AG08396 (cell line): ENCODE data around the gene CNTN2.

Experiments
- DNase-seq: peaks from one replicate; pipeline ENCODE4 v3.0.0; 2012; ENCODE audit warnings: low spot score, mixed read lengths

Gene CNTN2, protein sequence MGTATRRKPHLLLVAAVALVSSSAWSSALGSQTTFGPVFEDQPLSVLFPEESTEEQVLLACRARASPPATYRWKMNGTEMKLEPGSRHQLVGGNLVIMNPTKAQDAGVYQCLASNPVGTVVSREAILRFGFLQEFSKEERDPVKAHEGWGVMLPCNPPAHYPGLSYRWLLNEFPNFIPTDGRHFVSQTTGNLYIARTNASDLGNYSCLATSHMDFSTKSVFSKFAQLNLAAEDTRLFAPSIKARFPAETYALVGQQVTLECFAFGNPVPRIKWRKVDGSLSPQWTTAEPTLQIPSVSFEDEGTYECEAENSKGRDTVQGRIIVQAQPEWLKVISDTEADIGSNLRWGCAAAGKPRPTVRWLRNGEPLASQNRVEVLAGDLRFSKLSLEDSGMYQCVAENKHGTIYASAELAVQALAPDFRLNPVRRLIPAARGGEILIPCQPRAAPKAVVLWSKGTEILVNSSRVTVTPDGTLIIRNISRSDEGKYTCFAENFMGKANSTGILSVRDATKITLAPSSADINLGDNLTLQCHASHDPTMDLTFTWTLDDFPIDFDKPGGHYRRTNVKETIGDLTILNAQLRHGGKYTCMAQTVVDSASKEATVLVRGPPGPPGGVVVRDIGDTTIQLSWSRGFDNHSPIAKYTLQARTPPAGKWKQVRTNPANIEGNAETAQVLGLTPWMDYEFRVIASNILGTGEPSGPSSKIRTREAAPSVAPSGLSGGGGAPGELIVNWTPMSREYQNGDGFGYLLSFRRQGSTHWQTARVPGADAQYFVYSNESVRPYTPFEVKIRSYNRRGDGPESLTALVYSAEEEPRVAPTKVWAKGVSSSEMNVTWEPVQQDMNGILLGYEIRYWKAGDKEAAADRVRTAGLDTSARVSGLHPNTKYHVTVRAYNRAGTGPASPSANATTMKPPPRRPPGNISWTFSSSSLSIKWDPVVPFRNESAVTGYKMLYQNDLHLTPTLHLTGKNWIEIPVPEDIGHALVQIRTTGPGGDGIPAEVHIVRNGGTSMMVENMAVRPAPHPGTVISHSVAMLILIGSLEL

DNA sequence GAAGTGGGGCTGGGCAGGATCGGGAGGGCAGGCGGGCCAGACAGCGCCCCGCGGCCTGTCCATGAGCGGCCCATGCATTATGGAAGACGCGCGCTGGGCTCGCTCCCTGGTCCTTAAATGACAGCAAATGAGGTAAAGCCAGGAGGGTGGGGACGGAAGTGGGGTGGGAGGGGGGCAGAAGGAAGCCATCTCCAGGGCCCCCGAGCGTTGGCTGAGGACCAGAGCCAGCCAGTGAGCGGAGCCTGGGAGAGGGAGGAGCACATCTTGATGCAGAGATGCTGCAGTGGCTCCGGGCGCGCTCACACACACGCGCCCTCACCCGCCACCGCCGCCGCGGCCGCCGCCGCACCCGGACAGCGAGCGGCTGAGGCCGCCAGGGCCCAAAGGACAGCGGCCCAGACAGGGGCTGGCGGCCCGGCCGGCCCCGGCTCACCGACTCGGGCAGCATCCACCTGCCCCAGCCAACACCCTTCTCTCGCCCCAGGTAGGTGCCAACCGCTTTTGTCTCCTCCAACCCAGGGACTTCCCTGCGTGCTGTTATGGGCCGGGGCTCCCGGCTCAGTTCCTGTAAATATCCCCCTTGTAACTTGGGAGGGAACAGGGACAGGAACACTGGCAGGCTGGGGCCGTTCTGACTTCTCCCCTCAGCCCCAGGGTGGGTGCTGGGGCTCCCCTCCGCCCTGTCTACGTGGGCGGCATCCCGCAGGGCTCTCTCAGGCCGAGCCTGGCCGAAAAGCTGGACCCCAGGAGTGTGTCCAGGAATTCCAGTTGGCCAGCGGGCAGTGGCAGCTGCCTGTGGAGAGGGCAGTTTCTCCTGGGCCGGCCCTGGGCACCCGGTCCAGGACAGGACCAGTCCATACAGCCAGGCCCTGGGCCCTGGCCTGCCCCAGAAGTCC lies at the start of gene CNTN2:
TSS of gene CNTN2 (plus strand) at position 302 of the 896 bp plus-strand sequence. CDS start 9,974 bp downstream, outside the sequence.
- no peak for DNase-seq

DNA sequence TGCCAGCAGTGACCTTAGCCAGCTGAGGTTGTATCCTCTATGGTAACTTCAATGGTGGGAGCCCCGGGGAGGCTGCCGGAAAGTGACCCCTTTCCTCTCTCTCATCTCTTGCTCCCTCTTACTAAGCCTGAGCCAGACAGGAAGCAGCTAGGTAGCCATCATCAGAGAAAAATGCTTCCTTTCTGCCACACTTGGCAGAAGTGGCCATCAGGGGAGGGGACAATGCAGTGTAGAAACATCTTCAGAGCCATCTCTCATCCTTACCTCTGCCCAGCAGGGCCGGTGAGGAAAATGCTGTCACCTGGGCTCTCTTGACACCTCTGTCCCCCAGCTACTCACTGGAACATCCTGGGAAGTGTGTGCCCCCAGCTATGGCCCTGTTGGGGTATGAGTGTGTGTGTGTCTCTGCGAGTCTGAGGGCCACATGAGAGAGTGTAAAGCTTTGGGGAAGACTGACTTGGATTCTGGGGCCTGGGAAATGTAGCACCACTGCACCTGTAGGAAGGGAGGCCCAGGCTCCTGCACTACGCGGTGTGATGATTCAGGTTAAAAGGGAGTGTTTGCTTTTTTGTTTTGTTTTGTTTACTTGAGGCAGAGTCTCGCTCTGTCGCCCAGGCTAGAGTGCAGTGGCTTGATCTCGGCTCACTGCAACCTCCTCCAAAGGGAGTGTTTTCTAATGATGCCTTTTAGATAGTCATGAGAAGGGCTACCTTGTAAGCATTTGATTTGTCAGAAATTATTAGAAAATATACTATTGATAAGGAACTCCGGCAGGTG lies 48.7 kb upstream of the CNTN2 start:
- DNase-seq, result no peak

DNA sequence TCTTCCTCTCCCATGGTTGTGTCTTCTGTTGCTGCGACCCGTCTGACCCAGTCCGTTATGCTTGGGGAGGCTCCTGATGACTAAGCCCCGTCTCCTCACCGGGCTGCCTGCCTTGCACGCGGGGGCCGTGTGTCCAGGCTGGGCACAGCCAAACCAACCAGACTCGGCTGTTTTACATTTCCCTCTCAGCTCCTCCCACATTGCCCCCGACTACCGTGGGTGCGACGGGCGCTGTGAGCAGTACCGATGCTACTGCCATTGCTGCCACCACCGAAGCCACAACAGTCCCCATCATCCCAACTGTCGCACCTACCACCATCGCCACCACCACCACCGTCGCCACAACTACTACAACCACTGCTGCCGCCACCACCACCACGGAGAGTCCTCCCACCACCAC lies 46.0 kb upstream of the CNTN2 start:
- no peak for DNase-seq

DNA sequence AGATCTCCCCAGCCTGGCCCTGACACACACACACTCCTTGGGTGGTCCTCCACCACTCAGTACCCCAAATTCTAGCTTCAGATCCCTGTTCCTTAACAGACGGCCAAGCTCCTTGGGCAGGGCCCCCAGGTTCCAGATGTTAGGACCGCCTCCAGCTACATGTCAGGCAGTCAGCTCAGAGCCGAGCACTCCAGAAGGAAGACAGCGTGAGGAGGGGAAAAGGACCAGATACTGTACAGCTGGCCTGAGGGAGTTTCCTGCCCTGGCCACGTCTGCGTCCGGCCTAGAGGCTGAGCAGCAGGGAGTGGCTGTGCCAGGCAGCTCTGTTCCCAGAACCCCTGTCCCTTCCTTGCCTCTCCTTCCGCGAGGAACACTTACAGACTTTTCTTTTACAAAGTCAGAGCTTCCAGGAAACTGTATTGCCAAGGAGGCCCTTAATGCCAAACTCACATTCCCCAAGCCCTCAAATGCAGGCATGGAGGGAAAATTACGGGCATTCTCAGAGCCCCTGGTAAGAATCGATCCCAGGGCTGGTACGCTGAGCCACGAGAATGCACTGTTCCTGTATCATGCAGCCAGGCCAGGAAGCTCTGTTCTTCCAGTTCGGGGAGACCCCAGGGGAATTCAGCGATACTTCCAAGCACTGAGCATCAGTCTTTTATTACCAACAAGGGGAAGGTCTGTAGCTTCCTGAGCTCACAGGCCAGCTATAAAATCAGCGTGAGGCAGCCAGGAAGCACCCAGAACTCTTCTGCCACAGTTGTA lies 45.2 kb upstream of the CNTN2 start:
- no peak for DNase-seq

DNA sequence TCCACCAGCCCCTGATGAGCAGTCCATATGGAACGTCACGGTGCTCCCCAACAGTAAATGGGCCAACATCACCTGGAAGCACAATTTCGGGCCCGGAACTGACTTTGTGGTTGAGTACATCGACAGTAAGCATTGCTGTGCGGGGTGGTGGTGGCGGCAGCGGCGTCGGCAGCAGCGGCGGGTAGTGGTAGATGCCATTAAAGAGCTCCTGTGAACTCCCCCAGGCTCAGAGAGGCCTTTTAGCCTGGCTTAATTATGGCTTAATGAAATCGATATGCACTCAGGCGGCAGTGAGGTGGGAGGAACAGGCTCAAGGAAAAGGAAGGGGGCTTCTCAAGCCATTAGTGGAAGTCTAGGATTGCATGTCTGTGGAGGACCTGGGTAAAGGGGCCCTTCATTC lies 41.9 kb upstream of the CNTN2 start:
- no peak for DNase-seq

DNA sequence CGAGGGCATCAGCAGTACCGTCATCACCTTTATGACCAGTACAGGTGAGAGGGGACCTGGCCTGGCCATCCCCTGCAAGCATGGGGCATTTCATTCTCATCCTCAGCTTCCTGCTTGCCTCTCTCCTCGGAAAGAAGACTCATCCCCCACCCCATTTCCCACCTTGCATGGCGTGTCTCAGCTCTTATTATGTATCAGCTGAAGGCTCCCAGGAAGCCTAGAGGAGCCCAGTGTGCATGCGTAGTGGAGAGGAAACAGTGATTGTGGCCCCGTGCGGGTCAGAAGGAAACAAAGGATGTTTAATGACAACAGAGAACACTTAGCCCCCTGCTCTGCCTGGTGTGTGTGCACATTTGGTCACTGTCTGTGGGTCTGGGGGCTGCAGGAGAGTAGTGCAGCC lies 40.3 kb upstream of the CNTN2 start:
- DNase-seq, result no peak

DNA sequence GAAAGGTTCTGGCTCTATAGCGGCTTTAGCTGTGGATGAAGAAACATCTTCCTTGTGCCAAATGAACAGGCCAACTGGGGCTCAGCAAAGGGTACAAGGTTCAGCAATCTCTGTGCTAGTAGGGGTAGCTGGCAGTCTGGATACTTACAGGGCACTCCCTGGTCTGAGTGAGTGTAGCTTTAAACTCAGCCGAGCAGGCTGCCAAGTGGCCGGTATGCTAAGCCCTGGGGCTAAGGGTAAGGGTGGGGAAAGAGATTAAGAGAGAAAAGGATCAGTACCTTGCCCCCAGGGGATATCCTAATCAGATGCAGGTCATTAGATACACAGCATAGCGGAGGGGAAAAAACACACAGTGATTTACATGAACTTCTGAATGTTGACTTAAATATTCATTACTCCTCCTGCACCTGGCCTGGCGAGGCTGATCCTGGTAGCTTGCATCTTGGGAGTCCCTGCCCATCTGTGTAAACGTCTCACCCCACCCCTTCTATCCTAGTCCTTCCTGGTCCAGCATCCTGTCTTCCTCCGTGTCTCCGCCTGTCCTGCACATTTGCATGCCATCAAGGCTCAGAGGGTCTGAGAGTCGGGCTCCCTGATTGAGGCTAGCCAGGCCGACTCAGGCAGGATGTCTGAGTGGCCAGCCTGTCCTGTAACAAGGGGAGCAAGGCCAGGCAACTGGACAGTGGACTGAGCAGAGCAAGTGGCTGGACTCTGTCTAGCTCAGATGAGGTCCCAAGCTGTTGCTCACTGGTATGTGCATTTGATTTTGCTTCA lies 39.5 kb upstream of the CNTN2 start:
- no peak for DNase-seq

DNA sequence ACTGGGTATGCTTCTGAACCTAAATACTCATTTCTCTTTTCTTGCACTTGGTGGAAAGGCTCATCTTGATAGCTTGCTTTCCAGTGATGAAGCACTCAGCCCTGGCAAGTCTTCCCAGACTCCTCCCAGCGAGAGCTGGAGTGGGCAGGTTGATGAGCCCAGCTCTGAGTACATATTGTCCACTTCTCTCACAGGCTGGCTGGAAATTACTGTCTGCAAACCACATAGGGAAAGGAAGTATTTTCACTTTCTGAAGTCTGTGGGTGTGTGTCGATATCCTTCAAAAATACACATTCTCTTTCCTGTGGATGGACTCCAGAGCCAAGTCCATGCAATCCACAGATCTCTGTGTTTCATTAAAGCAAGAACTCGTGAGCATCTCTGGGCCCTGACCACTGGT lies 38.7 kb upstream of the CNTN2 start:
- no peak for DNase-seq

DNA sequence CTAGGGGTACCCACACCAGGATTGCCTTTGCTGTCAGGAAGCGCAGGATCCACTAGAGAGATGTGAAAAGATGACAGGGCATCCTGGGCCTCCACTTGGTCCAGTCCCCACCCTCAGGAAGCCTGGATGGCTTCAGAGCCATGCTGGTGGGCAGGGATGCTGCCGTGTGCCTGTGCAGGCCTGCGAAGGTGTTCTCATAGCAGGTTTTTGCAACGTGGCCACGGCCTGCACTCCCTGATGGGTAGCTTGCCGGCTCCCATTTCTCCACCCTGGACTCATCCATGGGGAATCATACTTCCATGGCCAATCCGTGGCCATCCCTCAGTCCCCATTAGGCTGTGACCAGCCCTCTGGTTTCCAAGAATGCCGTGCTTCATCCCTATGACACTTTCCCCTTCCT lies 34.1 kb upstream of the CNTN2 start:
- no peak for DNase-seq

DNA sequence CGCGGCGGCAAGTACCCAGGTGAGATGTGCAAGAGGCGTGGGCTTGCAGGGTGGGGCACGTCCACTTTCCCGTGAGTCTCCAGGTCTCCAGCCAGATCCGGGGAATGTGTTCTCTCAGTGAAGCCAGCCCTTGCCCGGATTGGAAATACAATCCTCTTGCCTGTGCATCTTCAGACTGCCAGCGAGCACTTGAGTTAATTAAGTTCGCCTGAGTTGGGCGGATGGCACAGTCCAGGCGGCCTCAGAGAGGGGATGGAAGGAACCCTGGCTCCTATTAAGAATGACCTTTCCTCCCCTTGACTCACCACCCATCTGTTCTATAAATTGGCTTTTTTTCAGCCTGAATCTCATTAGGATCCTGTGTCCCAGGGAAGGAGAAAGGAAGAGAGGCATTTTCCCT lies 33.3 kb upstream of the CNTN2 start:
- DNase-seq, result no peak

DNA sequence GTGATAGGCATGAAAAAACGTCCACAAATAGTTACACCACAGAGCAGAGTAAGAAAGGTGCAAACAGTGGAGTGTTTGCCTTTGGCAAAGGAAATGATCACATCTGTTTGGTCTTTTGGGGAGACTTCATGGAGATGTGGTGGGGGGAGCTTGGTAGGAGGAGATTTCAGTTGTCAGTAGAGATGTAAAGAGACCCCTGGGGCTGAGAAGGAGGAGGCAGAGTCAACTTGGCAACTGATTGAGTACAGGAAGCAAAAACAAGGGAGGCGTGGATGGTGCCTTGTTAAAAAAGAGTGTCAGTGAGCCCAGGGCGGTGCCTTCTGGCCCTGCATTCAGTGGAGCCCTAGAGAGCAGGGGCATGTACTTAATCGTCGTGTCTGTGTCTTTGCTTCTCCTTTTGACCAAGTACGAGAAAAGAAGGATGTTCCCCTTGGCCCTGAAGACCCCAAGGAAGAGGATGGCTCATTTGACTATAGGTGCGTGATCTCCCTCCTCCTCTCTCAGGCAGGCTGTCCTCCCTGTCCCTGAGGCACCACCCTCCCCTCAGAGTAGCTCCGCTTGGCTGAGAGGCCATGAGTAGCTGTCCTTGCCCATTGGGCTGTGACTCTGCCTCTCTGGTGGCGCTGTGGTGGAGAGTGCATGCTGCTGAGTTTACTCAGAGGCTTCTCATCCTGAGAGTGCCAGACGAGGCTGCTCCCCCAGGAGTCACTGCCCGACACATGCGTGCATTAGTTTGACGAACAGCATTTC lies 30.4 kb upstream of the CNTN2 start:
- no peak for DNase-seq

DNA sequence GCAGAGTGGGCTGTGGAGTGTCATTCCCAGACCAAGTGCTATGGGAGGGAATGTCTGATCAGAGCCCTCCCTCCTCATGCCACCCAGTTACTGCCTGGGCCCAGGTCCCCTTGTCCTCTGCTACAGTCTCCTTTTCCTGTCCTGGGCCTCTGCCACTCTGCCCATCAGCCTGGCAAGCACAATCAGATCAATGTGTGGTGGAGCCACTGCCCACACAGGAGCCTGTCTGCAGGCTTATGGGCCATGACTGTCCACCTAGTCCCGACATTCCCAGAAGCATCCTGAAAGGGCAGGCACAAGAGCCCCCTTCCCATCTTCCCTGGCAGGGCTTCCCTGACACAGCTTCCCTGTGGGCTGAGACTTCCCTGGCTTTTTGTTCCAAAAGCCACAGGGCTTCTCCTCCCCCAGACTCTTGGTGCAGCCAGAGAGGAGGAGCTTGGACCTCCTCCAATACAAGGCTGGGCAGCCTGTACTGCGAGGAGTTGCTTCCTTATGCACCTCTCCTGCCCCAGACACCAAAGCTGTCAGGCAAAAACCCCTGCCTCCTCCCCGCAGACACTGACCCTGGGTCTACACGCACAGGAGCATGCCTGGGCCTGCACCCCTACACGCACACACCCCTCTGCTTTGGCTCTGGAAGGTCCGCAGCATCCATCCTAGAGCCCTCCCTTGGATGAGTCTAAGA lies 29.2 kb upstream of the CNTN2 start:
- DNase-seq, result peak; percentile 51

DNA sequence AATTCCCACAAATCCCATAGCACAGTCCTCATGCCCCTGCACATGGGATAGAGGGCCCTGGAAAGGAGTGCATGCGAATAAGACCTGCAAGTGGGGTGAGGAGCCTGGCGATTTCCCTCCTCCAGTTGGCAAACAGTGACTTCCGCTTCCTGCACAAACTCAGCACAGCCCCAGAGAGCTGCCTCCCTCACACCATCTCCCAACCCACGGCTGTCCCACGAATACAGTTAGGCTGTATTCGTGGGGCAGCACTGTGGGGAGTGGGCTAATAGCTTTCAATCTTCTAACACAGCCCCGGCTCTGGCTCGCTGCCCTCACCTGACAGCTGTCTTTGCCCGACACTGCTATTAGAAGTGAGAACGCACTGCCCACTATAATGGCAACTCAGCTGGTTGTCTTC lies 28.2 kb upstream of the CNTN2 start:
- no peak for DNase-seq

DNA sequence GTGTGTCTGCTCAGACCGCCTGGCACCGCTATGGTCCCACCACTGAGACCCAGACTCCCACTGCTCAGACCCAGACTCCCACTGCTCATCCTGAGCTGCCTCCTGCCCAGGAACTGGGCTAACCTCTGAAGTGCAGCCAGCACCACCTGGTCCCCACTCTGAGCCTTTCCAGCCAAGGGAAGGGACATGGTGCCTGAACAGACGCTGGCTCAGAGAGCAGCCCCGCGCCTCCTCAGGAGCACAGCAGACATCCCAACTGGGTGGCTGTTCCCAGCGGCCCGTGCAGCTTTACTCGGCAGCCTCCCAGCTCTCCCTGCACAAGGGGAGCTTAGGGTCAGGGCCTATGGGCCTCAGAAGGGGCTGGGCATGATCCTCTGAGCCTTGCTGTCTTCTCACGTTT lies 27.8 kb upstream of the CNTN2 start:
- DNase-seq, result no peak

DNA sequence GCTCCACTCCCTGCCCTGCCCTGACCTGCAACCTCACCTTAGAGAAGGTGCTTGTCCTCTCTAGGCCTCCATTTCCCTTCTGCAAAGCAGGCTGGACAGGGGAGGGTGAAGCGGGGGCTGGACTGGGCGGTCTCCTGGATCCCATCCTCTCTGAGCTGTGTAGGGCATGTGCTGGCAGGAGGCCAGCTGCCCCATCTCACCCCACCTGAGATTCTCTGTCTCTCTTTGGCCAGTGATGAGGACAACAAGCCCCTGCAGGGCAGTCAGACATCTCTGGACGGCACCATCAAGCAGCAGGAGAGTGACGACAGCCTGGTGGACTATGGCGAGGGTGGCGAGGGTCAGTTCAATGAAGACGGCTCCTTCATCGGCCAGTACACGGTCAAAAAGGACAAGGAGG lies 26.9 kb upstream of the CNTN2 start:
- DNase-seq, result no peak

DNA sequence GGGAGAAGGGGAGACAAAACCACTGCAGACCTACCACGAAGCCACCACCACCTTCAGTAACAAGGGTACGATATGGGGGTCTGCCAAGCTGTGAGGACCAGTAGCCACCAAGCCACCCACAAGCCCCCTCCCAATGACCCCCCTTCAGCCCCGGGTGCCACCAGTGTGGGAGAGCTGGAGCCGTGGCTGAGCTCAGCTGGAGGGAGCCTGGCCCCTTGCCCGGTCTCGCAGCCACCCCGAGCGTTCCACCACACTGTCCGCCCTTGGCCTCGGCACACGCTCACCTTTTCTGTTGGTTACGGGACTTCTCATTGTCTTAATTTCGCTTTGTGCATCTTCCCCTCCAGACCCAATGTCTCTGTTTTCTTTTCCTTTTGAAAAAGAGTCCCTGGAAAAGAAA lies 26.4 kb upstream of the CNTN2 start:
- DNase-seq, result no peak

DNA sequence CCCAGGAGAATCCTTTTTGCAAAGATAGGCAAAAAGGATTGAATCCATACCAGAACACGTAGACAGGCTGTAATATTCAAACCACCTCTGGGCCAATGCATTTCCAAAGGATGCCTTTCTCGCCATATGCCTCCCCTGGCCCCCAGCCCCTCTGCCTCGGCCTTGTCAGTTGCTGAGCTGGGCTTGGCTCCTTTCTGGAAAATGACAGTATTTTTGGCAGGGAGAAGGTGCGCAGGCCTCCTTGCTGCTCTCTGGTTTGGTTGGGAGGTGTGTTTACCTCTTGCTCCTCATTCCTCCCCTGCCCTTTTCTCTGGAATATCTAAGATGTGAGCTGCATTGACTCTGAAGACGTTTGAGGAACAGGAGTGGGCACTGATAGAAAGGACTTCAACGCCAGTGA lies 26.0 kb upstream of the CNTN2 start:
- DNase-seq, result no peak

DNA sequence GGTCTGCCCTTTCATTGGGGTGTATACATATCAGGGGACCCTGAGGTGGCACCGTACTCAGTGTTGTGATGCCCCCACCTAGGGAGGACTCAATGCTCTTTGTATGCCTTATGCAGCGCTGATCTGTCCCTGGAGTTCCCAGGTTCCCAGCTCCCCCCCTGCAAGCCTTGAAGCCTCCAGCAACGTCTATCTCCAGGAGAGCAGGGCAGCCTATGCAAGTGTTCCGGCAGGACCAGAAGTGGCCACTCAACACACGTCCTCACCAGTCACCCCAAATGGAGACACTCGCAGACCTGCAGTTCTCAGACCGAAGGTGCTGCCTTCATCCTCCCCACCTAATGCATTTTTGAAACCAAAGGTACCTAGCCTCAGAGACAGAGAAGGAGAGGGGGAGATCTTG lies 25.2 kb upstream of the CNTN2 start:
- no peak for DNase-seq
